CD4-positive, alpha-beta T cell treated with Interferon gamma for 1 hour (primary cell): ENCODE measurements around the gene ANGPTL2.

Experiments used
- DNase-seq: peaks from one replicate; pipeline ENCODE4 v3.0.0-alpha.2; 2020

Gene ANGPTL2

GRCh38 chr9:127116957-127117356 lies 5.5 kb downstream of the ANGPTL2 start:
- no peak for DNase-seq

- DNase-seq, result no peak
Measured at GRCh38 chr9:127116088-127116726, 6.2 kb downstream of the ANGPTL2 start.

- DNase-seq, result no peak
Measured at GRCh38 chr9:127114606-127115005, 7.8 kb downstream of the ANGPTL2 start.

GRCh38 chr9:127113191-127113972 lies 9.1 kb downstream of the ANGPTL2 start:
- no peak for DNase-seq

- DNase-seq, result no peak
Measured at GRCh38 chr9:127112735-127113161, 9.7 kb downstream of the ANGPTL2 start.

GRCh38 chr9:127112056-127112455 lies 10.4 kb downstream of the ANGPTL2 start:
- no peak for DNase-seq

- DNase-seq, result no peak
Measured at GRCh38 chr9:127109212-127109711, 13.2 kb downstream of the ANGPTL2 start.

- no peak for DNase-seq
Measured at GRCh38 chr9:127107929-127108876, 14.2 kb downstream of the ANGPTL2 start.

- DNase-seq, result no peak
Measured at GRCh38 chr9:127107171-127107928, 15.1 kb downstream of the ANGPTL2 start.

- DNase-seq, result no peak
Measured at GRCh38 chr9:127106466-127106855, 16.0 kb downstream of the ANGPTL2 start.

- DNase-seq, result no peak
Measured at GRCh38 chr9:127105805-127106465, 16.5 kb downstream of the ANGPTL2 start.

- DNase-seq, result no peak
Measured at GRCh38 chr9:127104581-127105311, 17.7 kb downstream of the ANGPTL2 start.

GRCh38 chr9:127102788-127103187 lies 19.6 kb downstream of the ANGPTL2 start:
- no peak for DNase-seq

GRCh38 chr9:127102176-127102575 lies 20.3 kb downstream of the ANGPTL2 start:
- DNase-seq, result no peak

GRCh38 chr9:127099664-127100063 lies 22.8 kb downstream of the ANGPTL2 start:
- no peak for DNase-seq

GRCh38 chr9:127098916-127099553 lies 23.4 kb downstream of the ANGPTL2 start:
- no peak for DNase-seq

GRCh38 chr9:127097683-127098082 lies 24.8 kb downstream of the ANGPTL2 start:
- DNase-seq, result no peak

- no peak for DNase-seq
Measured at GRCh38 chr9:127096208-127096607, 26.2 kb downstream of the ANGPTL2 start.

- DNase-seq, result no peak
Measured at GRCh38 chr9:127095411-127095810, 27.0 kb downstream of the ANGPTL2 start.

GRCh38 chr9:127093319-127094020 lies 29.0 kb downstream of the ANGPTL2 start:
- DNase-seq, result no peak
